ENCODE results near the gene PKLR. TPM values are rescaled to one million over a fixed set of nuclear protein-coding genes. Genes with fewer than 3 reads are reported as not detected.

PKLR gene
- polyA plus RNA-seq, 1 donor from 2014 or later, result not detected

GRCh38 chr1:155321639-155322503 is 20.6 kb upstream of the PKLR start:
- Histone ChIP-seq H3K9ac (ENCODE audit: low read length) (peak overlapping the region; percentile 91), H4K20me1 (ENCODE audit: insufficient read depth) (peaks cover 7% of the 10 kb centered on the region), H3F3A (ENCODE audit: insufficient read depth, low read length, poor library complexity, severe bottlenecking) (no peaks in the 10 kb centered on the region), H3K4me2 (ENCODE audit: low read length) (peak overlapping the region; percentile 97), H3K27ac (ENCODE audit: low read length) (peak overlapping the region; percentile 79), H3K36me3 (ENCODE audit: insufficient read depth, low read length) (no peaks in the 10 kb centered on the region), H2AFZ (ENCODE audit: low read depth, low read length) (no peak overlapping the region), H3K79me2 (replicated peaks; ENCODE audit: insufficient read depth, low read length) (peaks cover 28% of the 10 kb centered on the region), H3K27me3 (ENCODE audit: insufficient read depth, low read depth, low read length) (no peaks in the 10 kb centered on the region), H3K4me3 (ENCODE audit: low read length) (peak overlapping the region; percentile 90), H3K9me3 (ENCODE audit: low read length) (no peaks in the 10 kb centered on the region), H3K9me2 (ENCODE audit: insufficient read depth, low read length) (no peaks in the 10 kb centered on the region)
- TF ChIP-seq REST (IDR thresholded peaks at IDR 0.05; ENCODE audit: borderline replicate concordance) (peak; percentile 36), RAD21 (conservative IDR thresholded peaks at IDR 0.05) (no peak)

GRCh38 chr1:155320661-155321617 is 19.7 kb upstream of the PKLR start, which contains the start of gene RUSC1:
TSS of gene RUSC1 (plus strand) at chr1:155320894. CDS start at chr1:155321774, 880 bp downstream.
- H3K9ac ChIP-seq (ENCODE audit: low read length), result peak within 1 kb of the TSS; percentile 91
- TF ChIP-seq REST (IDR thresholded peaks at IDR 0.05; ENCODE audit: borderline replicate concordance), result no peak
- TF ChIP-seq RAD21 (conservative IDR thresholded peaks at IDR 0.05), result peak; percentile 22
- TF ChIP-seq TAF1 (IDR thresholded peaks at IDR 0.05; ENCODE audit: low read depth), result peak; percentile 70
- TF ChIP-seq SMC3 (conservative IDR thresholded peaks at IDR 0.05; ENCODE audit: poor library complexity), result no peak
- peak; percentile 84 for TF ChIP-seq POLR2AphosphoS5 (IDR thresholded peaks at IDR 0.05)
- peak; percentile 31 for TF ChIP-seq MXI1 (conservative IDR thresholded peaks at IDR 0.05; ENCODE audit: poor library complexity, severe bottlenecking)
- TF ChIP-seq EZH2 (IDR thresholded peaks at IDR 0.05; ENCODE audit: borderline replicate concordance, insufficient read depth, low read length, poor library complexity, severe bottlenecking), result no peak
- TF ChIP-seq EP300 (conservative IDR thresholded peaks at IDR 0.05; ENCODE audit: poor library complexity, severe bottlenecking), result no peak
- peak; percentile 16 for TF ChIP-seq CTCF (IDR thresholded peaks at IDR 0.05; ENCODE audit: poor library complexity, severe bottlenecking)
- no peaks in the 10 kb centered on the region for H3K27me3 ChIP-seq (ENCODE audit: insufficient read depth, low read depth, low read length)
- H2AFZ ChIP-seq (ENCODE audit: low read depth, low read length), result peak within 1 kb of the TSS; percentile 65
- no peaks in the 10 kb centered on the region for H3K36me3 ChIP-seq (ENCODE audit: insufficient read depth, low read length)
- peak within 1 kb of the TSS; percentile 97 for H3K4me2 ChIP-seq (ENCODE audit: low read length)
- peak within 1 kb of the TSS; percentile 79 for H3K27ac ChIP-seq (ENCODE audit: low read length)
- H4K20me1 ChIP-seq (ENCODE audit: insufficient read depth), result peaks cover 7% of the 10 kb centered on the region
- H3K4me3 ChIP-seq (ENCODE audit: low read length), result peak within 1 kb of the TSS; percentile 90
- H3K9me3 ChIP-seq (ENCODE audit: low read length), result no peaks in the 10 kb centered on the region
- peaks cover 28% of the 10 kb centered on the region for H3K79me2 ChIP-seq (replicated peaks; ENCODE audit: insufficient read depth, low read length)
- H3F3A ChIP-seq (ENCODE audit: insufficient read depth, low read length, poor library complexity, severe bottlenecking), result no peaks in the 10 kb centered on the region
- no peaks in the 10 kb centered on the region for H3K9me2 ChIP-seq (ENCODE audit: insufficient read depth, low read length)

Data from neural cell (in vitro differentiated cells).